HG03280 (cell line): ENCODE data around the gene RRAS2.
"Not testable (repeated sequence)": the region's sequence is repeated elsewhere in the genome, so short reads cannot be mapped to it uniquely, and the experiment has no call there.

ENCODE experiments used
- ATAC-seq: cut with Tn5 transposase; IDR thresholded peaks from one replicate; pipeline ENCODE4 v1.9.1; 2021; ENCODE audit warnings: mild to moderate bottlenecking, moderate library complexity; ENCODE audit not compliant: unreplicated experiment

The RRAS2 gene

DNA sequence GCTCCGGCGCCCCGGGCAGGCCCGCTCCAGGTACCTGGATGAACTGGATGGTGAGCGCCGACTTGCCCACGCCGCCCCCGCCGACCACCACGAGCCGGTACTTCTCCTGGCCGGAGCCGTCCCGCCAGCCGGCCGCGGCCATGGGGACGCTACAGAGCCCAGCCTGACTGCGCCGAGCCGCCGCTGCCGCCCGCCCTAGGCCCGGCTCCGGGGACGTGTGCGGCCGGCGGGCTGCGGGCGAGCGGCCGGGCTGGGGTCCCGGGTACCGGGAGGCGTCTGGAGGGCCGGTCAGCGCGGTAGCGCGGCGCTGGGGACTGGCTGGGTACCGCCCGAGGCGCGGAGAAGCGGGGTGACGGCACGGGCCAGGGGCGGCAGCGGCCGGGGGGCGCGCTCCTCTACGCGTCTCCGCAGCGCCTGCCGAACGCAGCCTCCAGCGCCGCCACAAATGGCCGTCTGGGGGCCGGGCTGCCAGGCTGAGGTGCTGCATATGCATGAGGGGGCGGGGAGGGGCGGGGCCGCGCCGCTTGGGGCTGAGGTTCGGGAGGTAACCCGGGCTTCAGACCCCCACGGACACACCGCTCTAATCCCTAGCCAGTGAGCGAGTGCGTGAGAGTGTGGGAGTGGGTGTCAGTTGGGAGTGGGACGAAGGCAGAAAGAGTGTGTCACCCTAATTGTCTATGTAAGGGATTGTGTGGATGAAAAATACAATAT lies at the start of gene RRAS2:
Gene RRAS2 (minus strand): TSS at position 455 of the 711 bp plus-strand sequence. CDS start 313 bp downstream, at position 142.
- ATAC-seq, result peak; percentile 92

DNA sequence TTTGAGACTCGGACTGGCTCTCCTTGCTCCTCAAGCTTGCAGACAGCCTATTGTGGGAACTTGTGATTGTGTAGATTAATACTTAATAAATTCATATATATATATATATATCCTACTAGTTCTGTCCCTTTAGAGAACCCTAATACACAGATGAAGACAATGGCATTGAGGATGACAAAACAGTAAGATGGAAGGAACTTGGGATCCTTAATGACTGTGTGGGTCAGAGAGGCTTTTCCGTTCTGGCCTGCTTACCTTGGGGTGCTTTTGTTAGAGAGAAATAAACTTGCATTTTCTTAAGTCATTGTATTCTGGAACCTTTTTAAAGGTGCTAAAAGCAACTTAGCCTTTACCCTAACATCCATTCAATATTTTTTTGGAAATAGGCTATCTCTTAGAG lies 49.6 kb upstream of the RRAS2 start:
- ATAC-seq, result no peak

DNA sequence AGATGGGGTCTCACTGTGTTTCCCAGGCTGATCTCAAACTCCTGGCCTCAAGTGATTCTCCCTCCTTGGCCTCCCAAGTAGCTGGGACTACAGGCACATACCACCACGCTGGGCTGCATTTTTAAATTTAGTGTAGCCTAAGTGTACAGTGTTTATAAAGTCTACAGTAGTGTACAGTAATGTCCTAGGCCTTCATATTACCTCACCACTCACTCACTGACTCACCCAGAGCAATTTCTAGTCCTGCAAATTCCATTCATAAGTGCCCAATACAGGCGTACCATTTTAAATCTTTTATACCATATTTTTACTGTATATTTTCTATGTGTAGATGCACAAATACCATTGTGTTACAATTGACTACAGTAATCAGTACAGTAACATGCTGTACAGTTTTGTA lies 47.1 kb upstream of the RRAS2 start:
- ATAC-seq, result not testable (repeated sequence)

DNA sequence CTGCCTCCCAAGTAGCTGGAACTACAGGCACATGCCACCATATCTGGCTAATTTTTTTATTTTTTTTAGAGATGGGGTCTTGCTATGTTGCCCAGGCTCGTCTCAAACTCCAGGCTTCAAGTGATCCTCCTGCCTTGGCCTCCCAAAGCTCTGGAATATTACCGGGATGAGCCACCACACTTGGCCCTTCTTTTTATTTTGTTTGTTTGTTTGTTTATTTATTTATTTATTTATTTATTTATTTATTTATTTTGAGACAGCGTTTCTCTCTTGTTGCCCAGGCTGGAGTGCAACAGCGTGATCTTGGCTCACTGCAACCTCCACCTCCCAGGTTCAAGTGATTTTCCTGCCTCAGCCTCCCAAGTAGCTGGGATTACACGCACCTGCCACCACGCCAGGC lies 44.5 kb upstream of the RRAS2 start:
- ATAC-seq, result not testable (repeated sequence)

DNA sequence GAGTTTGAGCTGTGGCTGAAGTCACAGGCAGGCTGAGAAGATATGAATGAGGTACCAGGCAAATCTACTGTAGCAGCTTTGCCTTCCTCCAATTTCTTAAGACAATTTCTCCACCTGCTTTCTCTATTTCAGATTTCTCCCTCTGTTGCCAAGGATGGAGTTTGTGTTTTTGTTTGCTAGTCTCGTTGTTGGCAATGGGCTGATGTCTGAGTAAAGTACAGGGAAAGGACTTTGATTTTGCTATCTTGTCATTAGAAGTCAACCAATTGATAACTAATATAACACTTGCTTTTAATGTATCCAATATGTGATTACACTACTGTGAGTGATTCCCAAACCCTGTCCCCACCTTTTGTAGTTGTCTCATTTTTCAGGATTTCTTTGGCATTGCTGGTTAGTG lies 40.1 kb upstream of the RRAS2 start:
- no peak for ATAC-seq

DNA sequence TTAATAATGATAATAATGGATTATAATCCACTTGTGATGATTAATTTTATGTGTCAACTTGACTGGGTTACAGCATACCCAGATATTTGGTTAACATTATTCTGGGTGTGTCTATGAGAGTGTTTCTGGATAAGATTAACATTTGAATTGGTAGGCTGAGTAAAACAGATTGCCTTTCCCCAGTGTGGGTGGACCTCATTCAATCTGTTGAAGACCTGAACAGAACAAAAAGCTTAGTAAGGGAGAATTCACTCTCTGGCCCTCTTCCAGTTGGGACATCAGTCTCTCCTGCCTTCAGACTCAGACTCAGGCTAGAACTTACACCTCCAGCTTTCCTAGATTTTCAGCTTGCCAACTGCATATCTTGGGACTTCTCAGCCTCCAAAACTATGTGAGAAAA lies 37.3 kb upstream of the RRAS2 start:
- ATAC-seq, result no peak

DNA sequence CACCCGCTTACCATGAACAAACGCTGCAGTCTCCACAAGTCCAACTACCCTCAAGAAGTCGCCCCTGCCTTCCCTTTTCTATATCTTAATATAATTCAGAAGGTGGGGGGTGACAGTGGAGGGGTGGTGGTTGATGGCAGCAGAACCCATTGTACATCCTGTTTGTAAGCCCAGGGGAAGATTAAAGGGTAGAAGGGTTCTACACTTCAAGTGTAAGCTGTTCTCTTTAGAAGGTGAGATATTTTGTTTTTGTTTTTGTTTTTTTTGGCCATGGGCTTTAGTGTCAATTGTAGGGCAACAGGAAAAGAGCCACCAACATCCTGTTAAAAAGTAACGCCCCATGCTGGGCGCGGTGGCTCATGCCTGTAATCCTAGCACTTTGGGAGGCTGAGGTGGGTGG lies 34.9 kb upstream of the RRAS2 start:
- ATAC-seq, result no peak

DNA sequence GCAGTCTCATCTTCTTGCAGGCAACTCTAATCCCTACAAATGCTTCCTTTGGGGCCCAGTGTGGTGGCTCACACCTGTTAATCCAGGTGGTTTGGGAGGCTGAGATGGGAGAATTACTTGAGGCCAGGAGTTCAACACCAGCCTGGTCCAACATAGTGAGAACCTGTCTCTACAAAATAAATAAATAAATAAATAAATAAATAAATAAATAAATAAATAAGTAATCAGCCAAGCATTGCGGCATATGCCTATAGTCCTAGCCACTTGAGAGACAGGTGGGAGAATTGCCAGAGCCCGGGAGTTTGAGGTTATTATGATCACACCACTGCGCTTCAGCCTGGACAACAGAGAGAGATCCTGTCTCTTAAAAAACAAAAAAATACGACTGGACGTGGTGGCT lies 34.1 kb upstream of the RRAS2 start:
- no peak for ATAC-seq

DNA sequence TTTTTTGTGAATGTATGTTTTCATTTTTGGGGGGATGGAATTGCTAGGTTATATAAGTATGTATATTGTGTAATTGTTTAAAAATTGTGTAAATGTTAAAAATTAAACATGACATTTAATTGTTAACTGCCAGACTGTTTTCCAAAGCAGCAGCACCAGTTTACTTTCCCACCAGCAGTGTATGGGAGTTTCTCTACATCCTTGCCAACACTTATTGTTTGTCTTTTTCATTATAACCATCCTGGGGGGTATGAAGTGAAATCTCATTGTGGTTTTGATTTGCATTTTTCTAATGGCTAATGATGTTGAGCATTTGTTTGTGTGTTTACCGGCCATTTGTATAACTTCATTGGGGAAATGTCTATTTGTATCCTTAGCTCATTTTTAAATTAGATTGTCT lies 31.7 kb upstream of the RRAS2 start:
- no peak for ATAC-seq

DNA sequence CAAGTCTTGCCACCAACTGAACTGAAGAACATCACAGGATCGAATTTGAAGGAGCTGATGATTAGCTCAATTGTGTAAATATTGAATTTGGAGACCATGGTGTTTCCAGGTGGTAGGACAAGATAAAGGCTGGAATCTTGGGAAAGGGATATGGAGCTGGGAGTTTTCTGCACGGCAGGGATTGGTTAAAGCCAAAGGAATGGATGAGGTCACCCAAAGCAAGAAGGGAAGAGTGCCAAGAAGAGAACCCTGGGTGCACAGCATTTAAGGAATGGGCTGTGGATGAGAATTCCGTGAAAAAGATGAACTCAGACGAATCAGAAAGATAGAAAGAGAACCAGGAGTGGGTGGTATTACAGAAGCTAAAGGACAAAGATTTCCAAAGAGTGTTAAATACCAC lies 29.4 kb upstream of the RRAS2 start:
- no peak for ATAC-seq

DNA sequence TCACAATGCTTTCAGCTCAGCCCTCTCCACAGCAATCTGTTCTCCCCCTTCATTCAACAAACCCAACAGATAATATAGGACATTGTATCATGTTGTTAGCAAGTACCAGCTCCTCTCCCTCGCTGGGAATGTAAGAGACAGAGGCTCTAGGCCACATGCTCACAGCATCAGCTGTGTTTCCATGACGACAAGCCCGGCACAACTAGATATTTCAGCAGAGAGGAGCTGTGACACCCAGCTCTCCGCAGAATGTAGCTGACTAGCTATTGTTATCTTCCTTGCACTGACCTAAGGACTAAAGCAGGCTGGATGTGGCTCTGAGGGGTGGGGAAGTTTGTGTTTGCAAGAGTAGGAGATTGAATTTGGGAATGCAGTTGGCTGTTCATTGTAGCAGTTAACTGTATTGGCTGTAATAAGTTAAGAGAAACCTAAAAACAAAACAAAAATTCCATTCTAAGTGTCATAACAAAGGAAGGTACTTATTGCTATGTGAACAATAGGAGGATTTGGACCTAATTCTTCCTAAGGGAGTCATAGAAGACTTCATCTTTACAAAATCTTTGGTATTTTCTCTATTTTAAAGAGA lies 28.0 kb upstream of the RRAS2 start:
- no peak for ATAC-seq

DNA sequence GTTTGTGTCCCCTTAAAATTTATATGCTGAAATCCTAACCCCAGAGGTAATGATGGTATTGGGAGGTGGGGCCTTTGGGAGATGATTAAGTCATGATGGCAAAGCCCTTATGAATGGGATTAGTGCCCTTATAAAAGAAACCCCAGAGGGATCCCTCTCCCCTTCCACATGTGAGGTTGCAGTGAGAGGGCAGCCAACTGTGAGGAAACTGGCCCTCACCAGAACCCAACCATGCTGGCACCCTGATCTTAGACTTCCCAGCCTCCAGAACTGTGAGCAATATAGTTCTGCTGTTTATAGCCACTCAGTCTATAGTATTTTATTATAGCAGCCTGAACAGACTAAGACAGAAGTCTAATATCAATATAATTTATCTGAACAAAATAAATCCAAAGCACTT lies 27.1 kb upstream of the RRAS2 start:
- no peak for ATAC-seq

DNA sequence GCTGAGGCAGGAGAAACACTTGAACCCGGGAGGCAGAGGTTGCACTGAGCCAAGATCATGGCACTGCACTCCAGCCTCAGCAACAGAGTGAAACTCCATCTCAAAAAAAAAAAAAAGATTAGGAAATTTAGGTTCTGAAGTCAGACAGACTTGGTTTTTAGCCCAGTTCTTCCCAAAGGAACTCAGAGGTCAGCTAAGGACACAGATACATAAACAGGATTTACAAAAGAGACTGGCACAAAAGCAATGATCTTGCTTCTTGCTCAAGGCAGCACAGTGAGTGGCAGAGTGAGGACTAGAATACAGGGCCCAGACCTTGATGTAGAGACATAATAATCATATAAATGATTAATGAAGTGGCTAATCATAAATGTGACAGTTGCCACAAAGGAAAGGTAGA lies 25.4 kb upstream of the RRAS2 start:
- ATAC-seq, result no peak

DNA sequence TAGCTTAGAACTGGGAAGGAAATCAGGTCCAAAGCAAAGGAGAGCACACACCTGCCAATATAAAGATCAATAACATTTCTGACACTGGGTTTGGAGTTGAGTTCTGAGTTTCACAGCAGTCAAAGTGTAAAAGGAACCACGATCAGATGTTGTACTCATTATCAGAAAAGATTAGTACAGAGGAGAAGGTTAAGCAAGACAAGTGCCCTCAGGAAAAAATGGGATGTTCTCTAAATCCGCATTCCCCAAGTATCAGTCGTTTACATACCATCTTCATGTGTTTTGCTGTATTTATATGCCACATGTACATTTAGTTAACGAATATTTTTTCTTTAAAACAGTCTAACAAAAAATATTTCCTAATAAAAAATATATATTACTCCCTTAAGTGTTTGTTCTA lies 23.0 kb upstream of the RRAS2 start:
- no peak for ATAC-seq

DNA sequence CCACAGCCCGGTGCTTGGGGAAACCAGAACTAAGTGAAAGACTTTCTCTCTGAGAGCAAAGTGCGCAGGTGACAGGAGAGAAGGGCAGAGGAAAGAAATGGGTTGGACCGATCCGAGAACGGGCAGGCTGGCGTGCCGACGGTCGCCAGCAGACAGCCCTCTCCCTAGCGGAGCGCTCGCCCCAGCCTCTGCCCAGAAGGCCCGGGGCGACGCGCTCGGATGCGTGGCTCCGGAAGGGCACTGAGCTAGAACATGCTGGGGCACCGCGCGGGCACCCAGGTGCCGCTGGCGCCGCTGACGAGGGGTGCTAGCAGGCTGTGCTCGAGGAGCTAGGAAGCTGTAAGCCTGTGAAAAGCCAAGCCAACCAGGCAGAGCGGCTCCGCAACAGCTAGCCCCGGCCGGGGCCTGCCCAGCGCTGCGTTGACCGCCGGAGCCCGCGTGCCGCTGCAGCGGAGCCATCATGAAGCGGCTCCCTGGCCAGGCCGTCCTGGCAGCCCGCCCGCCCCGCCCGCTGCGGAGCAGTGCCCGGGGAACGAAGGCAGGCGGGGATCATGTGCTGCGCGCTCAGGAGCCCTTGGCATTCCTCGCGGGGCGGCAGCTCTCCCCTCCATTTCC lies 22.1 kb upstream of the RRAS2 start:
- peak; percentile 57 for ATAC-seq

DNA sequence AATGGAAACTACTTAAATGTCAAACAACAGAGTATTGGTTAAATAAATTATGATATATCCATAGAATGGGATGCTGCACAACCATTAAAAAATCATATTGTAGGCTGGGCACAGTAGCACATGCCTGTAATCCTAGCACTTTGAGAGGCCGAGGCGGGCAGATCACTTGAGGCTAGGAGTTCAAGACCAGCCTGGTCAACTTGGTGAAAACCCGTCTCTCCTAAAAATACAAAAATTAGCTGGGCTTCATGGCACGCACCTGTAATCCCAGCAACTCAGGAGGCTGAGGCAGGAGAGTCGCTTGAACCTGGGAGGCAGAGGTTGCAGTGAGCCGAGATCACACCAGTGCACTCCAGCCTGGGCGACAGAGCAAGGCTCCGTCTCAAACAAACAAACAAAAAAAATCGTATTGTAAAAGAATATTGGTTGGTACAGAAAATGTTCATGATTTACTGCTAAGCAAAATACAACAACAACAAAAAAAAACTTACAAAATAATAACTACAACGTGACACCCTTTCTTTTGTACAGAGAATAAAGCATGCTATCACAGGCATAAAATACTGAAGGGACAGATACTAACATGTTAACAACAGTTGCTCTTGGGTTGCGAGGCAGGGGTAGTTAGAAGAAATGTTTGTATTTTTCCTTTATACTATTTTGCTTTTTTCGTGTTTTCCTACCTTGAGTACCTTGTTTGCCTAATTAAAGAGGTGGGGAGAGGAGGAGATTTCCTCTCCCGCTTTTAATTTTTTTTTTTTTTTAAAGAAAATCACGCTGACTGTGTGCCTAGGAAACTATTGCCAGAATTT lies 21.3 kb upstream of the RRAS2 start:
- ATAC-seq, result no peak

DNA sequence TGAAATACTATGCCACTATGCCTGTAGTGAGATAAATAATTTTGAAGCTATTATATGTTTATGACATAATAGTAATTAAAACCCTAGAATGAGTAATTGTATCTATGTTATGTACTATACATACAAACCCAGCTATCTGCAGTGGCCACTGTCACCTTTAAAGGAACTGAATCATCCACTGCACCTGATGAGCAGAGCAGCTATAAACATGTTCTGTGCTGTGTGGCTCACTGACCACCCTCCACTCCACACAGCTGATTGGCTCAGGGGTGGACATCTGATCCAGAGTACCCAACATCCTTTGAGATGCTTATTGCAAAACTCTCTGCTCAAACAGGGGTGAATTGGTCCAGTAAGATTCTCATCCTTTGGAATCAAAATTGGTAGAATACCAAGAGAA lies 19.2 kb upstream of the RRAS2 start:
- no peak for ATAC-seq

DNA sequence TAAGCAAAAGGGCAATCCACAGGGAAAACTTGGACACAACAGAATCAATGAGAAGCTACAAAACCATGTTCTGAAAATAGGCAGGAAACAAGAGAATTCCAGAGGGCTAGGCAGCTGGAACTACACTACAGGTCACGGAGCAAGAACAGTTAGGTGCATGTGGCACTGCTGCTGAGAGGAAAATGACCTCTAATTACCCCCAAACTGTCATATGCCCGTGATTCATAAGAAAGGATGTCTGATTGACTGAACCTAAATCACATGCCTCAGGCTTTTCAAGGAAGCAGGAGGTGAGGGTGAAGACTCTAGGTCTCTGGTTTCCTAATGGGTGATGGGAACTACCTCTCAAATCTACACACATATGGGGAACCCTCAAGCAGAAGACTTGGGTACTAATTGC lies 17.9 kb upstream of the RRAS2 start:
- ATAC-seq, result no peak

DNA sequence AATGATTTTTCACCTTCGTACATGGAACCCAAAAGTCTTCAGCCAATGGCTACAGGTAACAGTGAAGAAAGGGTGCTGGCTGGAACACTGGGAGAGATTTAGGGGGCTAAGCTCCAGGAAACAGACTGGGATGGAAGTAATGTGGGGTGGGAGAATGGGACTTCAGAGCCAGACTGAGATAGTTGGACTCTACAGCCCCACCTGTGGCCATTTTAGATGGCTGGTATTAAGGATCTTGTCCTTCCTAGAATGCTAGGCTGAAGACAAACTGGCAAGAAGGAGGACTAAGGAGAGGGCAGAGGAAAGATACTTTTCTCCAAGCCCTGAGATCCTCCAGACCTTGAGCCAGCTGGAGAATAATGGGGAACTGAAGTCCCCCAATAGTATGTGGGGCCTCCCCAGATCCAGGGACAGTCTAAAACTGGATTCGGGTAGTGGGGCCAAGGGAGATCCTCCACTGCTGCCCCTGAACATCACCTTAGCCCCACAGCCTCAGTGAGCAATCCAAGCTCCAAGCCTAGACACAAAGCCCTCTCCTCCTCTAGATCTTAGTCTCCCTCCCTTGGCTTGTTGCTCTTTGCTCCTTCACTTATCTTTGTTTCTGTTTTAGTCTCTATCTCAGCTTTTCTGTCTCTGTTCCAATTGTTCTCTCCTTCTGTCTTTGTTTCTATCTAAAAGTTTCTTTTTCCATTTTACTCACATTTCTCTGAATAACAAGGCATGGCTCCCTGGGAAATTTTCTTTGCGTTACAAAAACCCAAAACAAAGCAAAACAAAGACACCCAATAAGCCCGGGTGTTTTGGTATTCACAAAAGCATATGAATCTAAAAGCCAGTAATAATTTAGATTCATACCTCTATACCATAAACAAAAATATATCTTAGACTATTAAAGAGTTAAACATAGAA lies 16.2 kb upstream of the RRAS2 start:
- ATAC-seq, result no peak

DNA sequence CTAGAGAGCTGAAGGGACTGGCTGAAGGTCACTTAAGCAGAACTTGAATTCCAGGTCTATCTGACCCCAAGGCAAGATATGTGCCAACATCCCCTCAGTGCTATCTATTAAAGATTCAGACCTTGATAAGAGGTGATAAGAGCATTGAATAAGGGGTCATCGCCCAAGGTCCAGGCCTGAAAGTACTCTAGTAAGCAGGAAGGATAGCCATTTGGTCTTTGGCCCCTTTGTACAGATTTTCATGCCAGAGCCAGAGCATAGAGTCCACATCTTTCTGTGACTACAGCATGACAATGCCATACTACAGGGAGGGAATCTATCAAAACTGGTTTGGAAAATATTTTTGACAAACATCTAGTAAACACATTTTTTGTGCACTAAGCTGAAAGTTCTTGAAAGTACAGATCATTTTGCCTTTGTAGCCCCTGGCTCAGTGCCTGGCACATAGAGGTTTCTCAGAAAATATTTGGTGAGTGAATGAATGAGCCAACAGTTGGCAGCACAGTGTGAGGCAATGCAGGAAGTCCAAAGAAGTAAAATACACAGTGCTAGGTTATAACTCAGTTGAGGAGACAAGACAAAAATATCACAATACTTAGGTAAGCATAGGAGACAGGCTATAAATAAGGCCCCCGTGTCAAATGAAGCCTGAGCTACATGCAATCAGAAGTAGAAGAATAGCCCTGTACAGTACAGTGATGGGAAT lies 15.1 kb upstream of the RRAS2 start:
- ATAC-seq, result no peak
